HL-60 (cell line): ENCODE measurements around the gene RNF138.
"Not testable (repeated sequence)": the region's sequence is repeated elsewhere in the genome, so short reads cannot be mapped to it uniquely, and the experiment has no call there.

Experiments used
- DNase-seq, 2 experiments: peaks; one replicate each; pipeline ENCODE4 v3.0.0-alpha.2; 2010 to 2020; ENCODE audit warnings: low read depth in 1 of 2, low spot score in 1 of 2
- H3K27ac ChIP-seq: fragments of 250-450 bp; sonication (Bioruptor Pico); replicated peaks from 2 replicates; pipeline ENCODE4 v1.5.1; 2020; ENCODE audit warnings: mild to moderate bottlenecking, moderate library complexity
- H3K27me3 ChIP-seq: fragments of 250-450 bp; sonication (Bioruptor Pico); 2 replicates; pipeline ENCODE4 v1.5.1; 2021; ENCODE audit warnings: mild to moderate bottlenecking, moderate library complexity; ENCODE audit not compliant: insufficient read depth, poor library complexity, severe bottlenecking
- H3K4me3 ChIP-seq: replicated peaks from 2 replicates; pipeline ENCODE4 v1.5.1; 2011; ENCODE audit warnings: mild to moderate bottlenecking, control low read depth, low read length; ENCODE audit not compliant: insufficient read depth
- GABPA ChIP-seq: IDR thresholded peaks from 2 replicates; pipeline ENCODE4 v1.6.1; 2012; ENCODE audit warnings: low read depth
- POLR2AphosphoS5 ChIP-seq: IDR thresholded peaks from 2 replicates; pipeline ENCODE4 v1.6.1; 2012; ENCODE audit warnings: low read depth
- SPI1 ChIP-seq: IDR thresholded peaks from 2 replicates; pipeline ENCODE4 v1.6.1; 2012; ENCODE audit warnings: low read depth, mild to moderate bottlenecking, borderline replicate concordance
- TF ChIP-seq, protein P1 (sequence below): IDR thresholded peaks from one replicate; pipeline ENCODE4 v1.5.1; 2011; ENCODE audit warnings: low read length, control low read depth, inconsistent platforms; ENCODE audit not compliant: insufficient read depth
- TF ChIP-seq, protein P2 (sequence below): IDR thresholded peaks from 2 replicates; pipeline ENCODE4 v1.6.1; 2012; ENCODE audit warnings: low read depth; ENCODE audit not compliant: insufficient replicate concordance

Gene RNF138

DNA sequence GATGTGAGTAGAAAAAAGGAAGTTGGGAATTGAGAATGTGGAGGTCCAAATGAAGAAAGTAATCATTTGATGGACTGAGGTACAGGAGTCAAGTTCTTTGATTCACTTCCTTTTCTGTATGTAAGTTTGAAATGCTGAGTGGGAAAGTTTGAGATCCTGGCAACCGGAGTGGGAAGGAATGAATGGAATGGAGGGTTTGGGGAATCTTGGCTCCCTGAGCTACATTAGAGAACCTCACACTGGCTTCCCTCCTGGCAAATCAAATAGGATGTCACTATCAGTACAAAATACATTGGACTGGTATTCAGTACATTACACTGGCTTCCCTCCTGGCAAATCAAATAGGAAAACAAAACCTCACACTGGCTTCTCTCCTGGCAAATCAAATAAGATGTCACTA is 9.8 kb upstream of the RNF138 start:
- TF ChIP-seq, protein P1, sequence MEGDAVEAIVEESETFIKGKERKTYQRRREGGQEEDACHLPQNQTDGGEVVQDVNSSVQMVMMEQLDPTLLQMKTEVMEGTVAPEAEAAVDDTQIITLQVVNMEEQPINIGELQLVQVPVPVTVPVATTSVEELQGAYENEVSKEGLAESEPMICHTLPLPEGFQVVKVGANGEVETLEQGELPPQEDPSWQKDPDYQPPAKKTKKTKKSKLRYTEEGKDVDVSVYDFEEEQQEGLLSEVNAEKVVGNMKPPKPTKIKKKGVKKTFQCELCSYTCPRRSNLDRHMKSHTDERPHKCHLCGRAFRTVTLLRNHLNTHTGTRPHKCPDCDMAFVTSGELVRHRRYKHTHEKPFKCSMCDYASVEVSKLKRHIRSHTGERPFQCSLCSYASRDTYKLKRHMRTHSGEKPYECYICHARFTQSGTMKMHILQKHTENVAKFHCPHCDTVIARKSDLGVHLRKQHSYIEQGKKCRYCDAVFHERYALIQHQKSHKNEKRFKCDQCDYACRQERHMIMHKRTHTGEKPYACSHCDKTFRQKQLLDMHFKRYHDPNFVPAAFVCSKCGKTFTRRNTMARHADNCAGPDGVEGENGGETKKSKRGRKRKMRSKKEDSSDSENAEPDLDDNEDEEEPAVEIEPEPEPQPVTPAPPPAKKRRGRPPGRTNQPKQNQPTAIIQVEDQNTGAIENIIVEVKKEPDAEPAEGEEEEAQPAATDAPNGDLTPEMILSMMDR: no peak
- TF ChIP-seq POLR2AphosphoS5 (no peak), GABPA (no peak), SPI1 (no peak)
- TF ChIP-seq, protein P2, sequence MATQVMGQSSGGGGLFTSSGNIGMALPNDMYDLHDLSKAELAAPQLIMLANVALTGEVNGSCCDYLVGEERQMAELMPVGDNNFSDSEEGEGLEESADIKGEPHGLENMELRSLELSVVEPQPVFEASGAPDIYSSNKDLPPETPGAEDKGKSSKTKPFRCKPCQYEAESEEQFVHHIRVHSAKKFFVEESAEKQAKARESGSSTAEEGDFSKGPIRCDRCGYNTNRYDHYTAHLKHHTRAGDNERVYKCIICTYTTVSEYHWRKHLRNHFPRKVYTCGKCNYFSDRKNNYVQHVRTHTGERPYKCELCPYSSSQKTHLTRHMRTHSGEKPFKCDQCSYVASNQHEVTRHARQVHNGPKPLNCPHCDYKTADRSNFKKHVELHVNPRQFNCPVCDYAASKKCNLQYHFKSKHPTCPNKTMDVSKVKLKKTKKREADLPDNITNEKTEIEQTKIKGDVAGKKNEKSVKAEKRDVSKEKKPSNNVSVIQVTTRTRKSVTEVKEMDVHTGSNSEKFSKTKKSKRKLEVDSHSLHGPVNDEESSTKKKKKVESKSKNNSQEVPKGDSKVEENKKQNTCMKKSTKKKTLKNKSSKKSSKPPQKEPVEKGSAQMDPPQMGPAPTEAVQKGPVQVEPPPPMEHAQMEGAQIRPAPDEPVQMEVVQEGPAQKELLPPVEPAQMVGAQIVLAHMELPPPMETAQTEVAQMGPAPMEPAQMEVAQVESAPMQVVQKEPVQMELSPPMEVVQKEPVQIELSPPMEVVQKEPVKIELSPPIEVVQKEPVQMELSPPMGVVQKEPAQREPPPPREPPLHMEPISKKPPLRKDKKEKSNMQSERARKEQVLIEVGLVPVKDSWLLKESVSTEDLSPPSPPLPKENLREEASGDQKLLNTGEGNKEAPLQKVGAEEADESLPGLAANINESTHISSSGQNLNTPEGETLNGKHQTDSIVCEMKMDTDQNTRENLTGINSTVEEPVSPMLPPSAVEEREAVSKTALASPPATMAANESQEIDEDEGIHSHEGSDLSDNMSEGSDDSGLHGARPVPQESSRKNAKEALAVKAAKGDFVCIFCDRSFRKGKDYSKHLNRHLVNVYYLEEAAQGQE: no peak
- Histone ChIP-seq H3K27me3 (no peaks in the 10 kb centered on the region), H3K27ac (no peak overlapping the region), H3K4me3 (no peak overlapping the region)
- DNase-seq: no peak

DNA sequence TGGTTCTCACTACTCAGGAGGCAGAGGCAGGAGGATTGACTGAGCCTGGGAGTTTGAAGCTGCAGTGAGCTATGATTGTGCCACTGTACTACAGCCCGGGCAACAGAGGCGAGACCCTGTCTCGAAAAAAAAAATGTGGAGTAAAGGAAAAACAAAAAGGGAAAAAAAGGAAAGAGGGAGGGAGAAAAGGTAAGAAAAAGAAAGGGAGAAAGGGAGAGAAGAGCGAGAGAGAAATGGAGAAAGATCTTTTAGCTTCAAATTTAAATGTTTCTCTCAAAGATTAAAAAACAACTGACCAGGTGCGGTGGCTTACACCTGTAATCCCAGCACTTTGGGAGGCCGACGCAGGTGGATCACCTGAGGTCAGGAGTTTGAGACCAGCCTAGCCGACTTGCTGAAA is 7.9 kb upstream of the RNF138 start:
- TF ChIP-seq, protein P1: no peak
- TF ChIP-seq GABPA (no peak), SPI1 (no peak), POLR2AphosphoS5 (no peak)
- TF ChIP-seq, protein P2: no peak
- Histone ChIP-seq H3K27me3 (no peaks in the 10 kb centered on the region), H3K27ac (no peak overlapping the region), H3K4me3 (no peak overlapping the region)
- DNase-seq: no peak

DNA sequence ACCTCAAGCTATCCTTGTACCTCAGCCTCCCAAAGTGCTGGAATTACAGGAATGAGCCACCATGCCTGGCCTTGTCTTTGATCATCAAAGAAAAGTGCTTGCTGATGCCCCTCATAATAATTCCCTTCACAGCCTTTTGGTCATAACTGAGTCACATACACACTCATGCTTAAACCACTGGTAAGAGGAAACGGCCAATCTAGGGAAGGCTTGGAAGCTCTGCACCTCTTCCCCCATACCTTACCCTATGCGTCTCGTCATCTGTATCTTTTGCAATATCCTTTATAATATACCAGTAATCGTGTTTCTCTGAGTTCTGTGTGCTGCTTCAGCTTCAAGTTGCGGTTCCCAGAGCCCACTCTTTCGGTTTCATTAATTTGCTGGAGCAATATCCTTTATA is 4.8 kb upstream of the RNF138 start:
- TF ChIP-seq POLR2AphosphoS5: no peak
- no peak for TF ChIP-seq SPI1
- TF ChIP-seq, protein P1: no peak
- TF ChIP-seq, protein P2: no peak
- TF ChIP-seq GABPA: no peak
- DNase-seq: peak; percentile 69 to 73
- Histone ChIP-seq H3K27ac (peak overlapping the region; percentile 86), H3K4me3 (no peak overlapping the region), H3K27me3 (no peaks in the 10 kb centered on the region)

DNA sequence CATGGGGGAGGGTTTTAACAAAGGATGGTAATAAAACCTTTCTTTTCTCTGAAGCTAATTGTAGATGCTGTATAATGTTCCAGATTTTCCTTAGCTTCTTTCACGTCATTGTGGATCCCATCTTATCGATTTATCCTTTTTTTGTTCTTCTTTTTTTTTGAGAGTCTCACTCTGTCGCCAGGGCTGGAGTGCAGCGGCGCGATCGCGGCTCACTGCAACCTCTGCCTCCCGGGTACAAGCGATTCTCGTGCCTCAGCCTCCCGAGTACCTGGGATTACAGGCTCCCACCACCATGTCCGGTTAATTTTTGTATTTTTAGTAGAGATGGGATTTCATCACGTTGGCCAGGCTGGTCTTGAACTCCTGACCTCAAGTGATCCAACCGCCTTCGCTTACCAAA is 843 bp upstream of the RNF138 start:
- DNase-seq, H3K4me3 ChIP-seq, H3K27ac ChIP-seq, H3K27me3 ChIP-seq: not testable (repeated sequence)
